Measurements from ENCODE around the gene UAP1L1. TPM values are rescaled to one million over a fixed set of nuclear protein-coding genes. Genes with fewer than 3 reads are reported as not detected.

Gene UAP1L1
- total RNA-seq, 4 donors from 2014 or later, result 5.0 to 10.1 (median 6.8) TPM

DNA sequence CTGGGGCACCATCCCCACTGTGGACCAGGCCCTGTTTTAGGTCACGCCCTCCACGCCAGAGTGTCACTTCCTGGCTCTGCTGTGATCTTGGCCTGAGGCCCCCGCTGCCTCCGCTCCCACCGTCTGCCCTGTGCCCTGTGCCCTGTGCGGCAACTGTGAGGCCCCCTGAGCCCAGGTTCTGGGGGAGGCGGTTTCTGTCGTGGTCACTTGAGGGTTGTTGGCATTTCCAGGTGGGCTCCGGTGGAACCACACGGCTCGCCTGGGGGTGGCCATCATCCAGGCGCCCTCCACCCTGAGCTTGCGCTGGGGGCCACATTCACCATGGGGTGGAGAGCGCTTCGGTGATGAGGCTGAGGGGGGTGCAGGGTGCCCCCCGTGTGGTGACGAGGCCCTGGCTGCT is 30.7 kb downstream of the UAP1L1 start:
- 95% methylated on average over 10 of the region's 17 CpGs for WGBS

DNA sequence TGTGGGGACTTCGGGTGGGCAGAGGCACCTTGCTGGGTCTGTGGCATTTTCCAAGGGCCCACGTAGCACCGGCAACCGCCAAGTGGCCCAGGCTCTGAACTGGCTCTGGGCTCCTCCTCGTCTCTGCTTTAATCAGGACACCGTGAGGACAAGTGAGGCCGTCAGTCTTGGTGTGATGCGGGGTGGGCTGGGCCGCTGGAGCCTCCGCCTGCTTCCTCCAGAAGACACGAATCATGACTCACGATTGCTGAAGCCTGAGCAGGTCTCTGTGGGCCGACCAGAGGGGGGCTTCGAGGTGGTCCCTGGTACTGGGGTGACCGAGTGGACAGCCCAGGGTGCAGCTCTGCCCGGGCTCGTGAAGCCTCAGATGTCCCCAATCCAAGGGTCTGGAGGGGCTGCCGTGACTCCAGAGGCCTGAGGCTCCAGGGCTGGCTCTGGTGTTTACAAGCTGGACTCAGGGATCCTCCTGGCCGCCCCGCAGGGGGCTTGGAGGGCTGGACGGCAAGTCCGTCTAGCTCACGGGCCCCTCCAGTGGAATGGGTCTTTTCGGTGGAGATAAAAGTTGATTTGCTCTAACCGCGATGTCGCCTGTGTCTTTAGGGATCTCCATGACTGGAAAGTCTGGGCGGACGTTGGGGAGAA is 31.4 kb downstream of the UAP1L1 start:
- 89% methylated on average over 15 of the region's 29 CpGs for WGBS
- H3K4me1 ChIP-seq, result peaks cover 6% of the 10 kb centered on the region

More for the DNA sequence above, 30.7 kb downstream of the UAP1L1 start:
- H3K4me1 ChIP-seq, result no peaks in the 10 kb centered on the region
- no peaks in the 10 kb centered on the region for H3K9me3 ChIP-seq
- TF ChIP-seq, protein P1, sequence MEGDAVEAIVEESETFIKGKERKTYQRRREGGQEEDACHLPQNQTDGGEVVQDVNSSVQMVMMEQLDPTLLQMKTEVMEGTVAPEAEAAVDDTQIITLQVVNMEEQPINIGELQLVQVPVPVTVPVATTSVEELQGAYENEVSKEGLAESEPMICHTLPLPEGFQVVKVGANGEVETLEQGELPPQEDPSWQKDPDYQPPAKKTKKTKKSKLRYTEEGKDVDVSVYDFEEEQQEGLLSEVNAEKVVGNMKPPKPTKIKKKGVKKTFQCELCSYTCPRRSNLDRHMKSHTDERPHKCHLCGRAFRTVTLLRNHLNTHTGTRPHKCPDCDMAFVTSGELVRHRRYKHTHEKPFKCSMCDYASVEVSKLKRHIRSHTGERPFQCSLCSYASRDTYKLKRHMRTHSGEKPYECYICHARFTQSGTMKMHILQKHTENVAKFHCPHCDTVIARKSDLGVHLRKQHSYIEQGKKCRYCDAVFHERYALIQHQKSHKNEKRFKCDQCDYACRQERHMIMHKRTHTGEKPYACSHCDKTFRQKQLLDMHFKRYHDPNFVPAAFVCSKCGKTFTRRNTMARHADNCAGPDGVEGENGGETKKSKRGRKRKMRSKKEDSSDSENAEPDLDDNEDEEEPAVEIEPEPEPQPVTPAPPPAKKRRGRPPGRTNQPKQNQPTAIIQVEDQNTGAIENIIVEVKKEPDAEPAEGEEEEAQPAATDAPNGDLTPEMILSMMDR (IDR thresholded peaks at IDR 0.05), result no peak
- TF ChIP-seq EP300 (IDR thresholded peaks at IDR 0.05) (no peak), POLR2AphosphoS5 (IDR thresholded peaks at IDR 0.05) (no peak), POLR2A (IDR thresholded peaks at IDR 0.05) (no peak)
- peaks cover 100% of the 10 kb centered on the region for H3K36me3 ChIP-seq
- H3K4me3 ChIP-seq, result no peak overlapping the region
- DNase-seq (ENCODE audit: low spot score in 2 of 2), result no peak
- H3K27ac ChIP-seq, result no peak overlapping the region
- no peaks in the 10 kb centered on the region for H3K27me3 ChIP-seq

DNA sequence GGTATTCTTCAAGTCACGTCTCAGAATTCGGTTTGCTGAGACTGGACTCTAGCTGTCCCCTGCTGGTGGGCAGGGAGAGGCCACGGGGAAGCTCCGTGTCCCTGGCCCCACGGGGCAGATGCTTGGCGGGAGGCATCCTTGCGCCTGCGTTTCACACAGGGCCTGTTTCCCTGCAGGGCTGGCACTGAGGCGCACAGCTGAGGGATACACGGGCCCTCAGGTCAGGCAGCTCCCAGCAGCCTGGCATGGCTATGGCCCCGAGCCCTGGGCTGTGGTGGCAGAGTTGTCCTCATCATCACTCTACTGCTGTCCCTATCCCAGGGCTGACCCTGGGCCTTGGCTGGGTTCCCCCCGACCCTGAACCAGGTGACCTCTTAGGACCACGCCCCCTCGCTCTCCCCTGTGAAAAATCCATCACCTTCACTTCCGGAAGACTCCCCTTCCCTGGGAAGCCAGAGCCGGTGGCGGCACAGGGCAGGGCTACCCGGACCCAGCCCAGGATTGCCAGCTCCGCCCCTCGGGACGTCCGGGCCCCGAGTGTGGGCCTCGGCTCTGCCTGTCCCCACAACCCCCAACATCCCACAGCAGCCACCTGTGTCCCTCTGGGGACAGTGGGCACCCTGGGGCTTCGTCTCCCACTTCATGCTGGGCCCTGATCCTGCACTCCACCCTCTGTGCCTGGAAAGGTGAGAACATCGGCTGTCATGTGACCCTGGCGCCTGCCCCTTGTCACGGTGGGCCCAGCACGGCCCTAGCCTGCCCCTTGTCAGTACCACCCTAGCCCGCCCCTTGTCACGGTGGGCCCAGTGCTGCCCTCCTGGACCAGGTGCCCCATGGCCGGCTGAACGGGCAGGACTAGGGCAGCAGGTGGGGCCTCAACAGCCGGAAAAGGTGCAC is 32.2 kb downstream of the UAP1L1 start:
- H3K4me3 ChIP-seq, result no peak overlapping the region
- no peak for DNase-seq (ENCODE audit: low spot score in 2 of 2)
- no peak overlapping the region for H3K27ac ChIP-seq
- WGBS, result 79% methylated on average over 18 of the region's 34 CpGs
- H3K27me3 ChIP-seq, result no peaks in the 10 kb centered on the region
- peaks cover 12% of the 10 kb centered on the region for H3K4me1 ChIP-seq
- TF ChIP-seq, protein P1 (IDR thresholded peaks at IDR 0.05), result no peak
- TF ChIP-seq POLR2A (IDR thresholded peaks at IDR 0.05) (no peak), POLR2AphosphoS5 (IDR thresholded peaks at IDR 0.05) (no peak), EP300 (IDR thresholded peaks at IDR 0.05) (no peak)
- peaks cover 85% of the 10 kb centered on the region for H3K36me3 ChIP-seq
- no peaks in the 10 kb centered on the region for H3K9me3 ChIP-seq

More for the DNA sequence above, 31.4 kb downstream of the UAP1L1 start:
- Histone ChIP-seq H3K36me3 (peaks cover 93% of the 10 kb centered on the region), H3K27ac (no peak overlapping the region), H3K9me3 (no peaks in the 10 kb centered on the region), H3K27me3 (no peaks in the 10 kb centered on the region), H3K4me3 (no peak overlapping the region)
- no peak for DNase-seq (ENCODE audit: low spot score in 2 of 2)
- no peak for TF ChIP-seq POLR2A (IDR thresholded peaks at IDR 0.05)
- TF ChIP-seq POLR2AphosphoS5 (IDR thresholded peaks at IDR 0.05), result no peak
- TF ChIP-seq, protein P1 (IDR thresholded peaks at IDR 0.05), result no peak
- TF ChIP-seq EP300 (IDR thresholded peaks at IDR 0.05), result no peak

DNA sequence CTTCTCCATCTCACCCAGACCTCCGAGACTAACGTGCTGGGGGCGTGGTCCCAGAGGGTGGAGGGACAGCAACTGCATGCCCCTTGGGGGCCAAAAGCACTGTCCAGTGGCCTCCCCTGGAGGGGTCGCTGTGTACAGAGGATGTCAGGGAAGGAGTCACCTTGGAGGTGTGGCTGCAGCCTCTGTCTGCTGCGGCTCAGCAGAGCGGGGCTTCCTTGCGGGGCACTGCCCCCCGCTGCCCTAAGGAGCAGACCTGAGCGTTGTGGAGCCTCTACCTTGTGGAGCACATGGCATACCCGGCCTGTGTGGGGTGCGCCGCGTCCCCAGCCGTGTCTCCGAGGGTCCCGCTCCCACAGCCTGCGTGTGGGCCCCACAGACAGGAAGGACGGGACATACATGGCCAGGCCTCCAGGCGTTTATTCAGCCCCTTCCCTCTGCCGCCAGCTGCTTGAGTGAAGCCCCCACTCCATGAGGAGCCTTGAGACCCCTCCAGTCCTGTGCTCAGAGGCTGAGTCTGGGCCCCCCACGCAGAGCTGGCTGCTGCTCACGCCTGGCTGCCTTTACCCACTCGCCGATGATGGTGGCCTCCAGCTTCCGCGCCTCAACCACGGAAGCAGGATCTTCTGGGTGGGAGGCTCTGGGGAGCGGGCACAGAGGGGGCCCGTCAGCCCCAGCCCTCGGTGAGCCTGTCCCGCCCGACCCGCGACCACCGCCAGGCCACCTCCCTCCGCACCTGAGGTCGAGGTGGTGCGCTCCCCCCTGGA is 33.0 kb downstream of the UAP1L1 start:
- WGBS, result 91% methylated on average over 12 of the region's 38 CpGs
- Histone ChIP-seq H3K9me3 (no peaks in the 10 kb centered on the region), H3K27ac (no peak overlapping the region), H3K36me3 (peaks cover 77% of the 10 kb centered on the region), H3K4me1 (peaks cover 20% of the 10 kb centered on the region), H3K4me3 (no peak overlapping the region), H3K27me3 (no peaks in the 10 kb centered on the region)
- TF ChIP-seq POLR2A (IDR thresholded peaks at IDR 0.05), result no peak
- TF ChIP-seq, protein P1 (IDR thresholded peaks at IDR 0.05), result no peak
- TF ChIP-seq EP300 (IDR thresholded peaks at IDR 0.05), result no peak
- DNase-seq (ENCODE audit: low spot score in 2 of 2), result no peak

Measured in suprapubic skin (tissue), 4 donors.